GM19438 (cell line): ENCODE results near the gene DZIP1L.

ENCODE experiments used
- ATAC-seq: cut with Tn5 transposase; IDR thresholded peaks from one replicate; pipeline ENCODE4 v1.9.1; 2021; ENCODE audit warnings: low read depth; ENCODE audit not compliant: unreplicated experiment

Gene DZIP1L

DNA sequence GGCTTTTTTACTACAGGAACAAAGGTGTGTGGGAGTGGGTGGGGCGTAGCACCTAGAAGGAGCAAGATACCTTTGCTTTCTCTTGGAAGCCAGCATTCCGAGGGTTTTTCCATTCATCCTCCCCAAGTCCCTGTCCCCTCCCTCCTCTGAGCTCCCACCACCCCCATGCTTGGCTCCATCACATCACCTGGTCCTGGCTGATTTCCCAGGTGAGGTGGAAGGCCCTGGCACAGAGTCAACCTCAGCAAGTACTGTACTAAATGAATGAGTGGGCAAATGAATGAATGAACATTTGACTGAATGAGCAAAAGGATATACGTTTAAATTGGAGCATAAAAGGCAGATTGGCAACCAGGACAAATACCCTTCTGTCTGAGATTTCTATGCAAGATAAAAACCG is 45.4 kb downstream of the DZIP1L start:
- no peak for ATAC-seq

DNA sequence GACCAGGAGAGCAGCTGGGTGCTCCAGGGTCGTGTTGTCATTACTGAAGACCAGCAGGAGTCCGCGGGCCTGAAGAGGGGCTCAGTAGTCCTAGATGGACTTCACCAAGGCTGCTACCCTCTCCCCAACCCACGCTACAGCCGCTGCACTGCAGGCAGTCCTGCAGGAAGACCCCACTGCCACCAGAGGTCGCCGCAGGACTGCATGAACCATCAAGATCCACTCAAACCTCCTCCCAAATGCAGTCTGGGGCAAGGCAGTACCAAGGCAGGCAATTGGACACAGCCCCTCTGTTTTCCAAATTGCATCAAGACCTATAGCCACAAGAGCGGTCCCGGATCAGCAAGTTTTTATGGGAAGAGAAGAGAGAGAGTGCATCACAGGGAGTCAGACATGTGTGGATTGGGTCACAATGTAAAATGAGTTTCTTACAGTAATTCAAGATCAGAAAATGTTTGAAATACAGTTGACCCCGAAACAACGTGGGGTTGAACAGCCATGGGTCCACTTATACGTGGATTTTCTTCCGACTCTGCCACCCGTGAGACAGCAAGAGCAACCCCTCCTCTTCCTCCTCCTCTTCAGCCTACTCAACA is 46.7 kb downstream of the DZIP1L start:
- ATAC-seq, result peak; percentile 75

DNA sequence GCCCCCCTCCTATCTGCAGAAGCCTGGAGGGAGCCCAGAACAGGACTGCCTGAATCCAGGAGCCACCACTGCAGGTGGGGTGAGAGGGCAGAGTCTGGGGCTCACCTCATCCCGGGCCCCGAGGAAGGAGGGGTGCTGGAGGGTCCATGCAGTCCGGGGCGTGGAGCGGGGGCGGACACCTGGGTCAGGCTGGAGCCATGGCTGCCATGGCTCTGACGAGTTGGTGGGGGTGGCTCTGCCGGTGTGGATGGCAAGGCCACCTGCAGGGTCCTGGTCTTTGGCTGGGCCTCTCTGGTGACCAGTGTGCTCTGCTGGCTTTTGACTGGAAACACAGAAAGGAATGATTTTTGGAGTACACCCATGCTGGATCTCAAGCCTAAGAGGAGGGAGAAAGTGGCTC is 47.4 kb downstream of the DZIP1L start:
- no peak for ATAC-seq

DNA sequence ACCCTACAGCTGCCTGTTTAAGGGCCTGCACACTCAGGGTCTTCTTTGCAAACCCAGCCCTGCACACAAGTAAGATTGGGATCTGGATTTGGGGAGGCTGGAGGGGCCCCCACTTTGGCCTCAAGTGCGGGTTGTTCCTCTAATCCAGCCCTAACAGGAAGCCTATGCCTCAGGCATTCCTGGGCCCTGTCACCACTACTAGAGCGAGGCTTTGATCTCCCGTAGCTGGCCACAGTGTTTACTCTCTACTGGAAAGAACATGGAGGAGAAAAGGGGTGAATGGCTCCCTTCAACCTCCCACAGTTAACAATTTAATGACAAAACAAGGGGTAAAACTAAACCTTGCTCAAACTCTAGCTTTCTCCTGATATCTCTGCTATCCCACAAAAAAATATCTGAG is 48.4 kb downstream of the DZIP1L start:
- ATAC-seq, result peak; percentile 7

DNA sequence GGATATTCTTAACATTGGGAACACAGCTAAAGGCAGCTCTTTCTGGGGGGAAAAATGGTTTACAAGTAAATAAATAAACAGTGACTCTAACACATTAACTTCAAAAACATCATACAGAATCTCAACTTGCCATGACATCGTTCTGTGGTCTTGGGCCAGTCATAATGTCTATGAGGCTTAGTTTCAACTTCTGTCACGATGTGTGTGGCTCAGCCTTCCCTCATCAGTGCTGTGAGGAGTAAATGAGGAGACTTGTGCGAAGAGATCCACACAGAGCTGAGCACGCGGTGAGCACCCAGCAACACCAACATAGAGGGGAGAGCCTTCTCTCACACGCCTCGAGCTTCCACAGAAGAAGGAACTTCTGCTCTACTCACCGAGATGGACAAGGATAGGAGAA is 49.0 kb downstream of the DZIP1L start:
- ATAC-seq, result peak; percentile 70

DNA sequence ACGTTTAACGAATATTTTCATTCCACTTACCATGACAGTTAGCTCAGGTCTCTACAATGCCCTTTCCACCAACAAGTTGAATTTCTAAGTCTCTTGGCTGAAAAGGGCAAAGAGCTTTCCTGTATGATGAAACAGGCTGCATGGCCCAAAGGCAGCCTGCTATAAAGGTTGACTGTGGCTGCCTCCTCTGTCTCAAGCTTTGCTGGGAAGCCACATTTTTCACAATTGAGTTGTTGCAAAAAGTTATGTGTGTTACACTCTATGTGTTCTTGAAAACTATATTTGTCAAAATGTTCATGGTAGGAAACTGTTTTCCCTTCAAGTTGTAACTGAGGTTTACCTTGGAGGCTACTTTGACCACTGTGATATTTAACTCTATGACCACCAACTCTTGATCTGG is 49.5 kb downstream of the DZIP1L start:
- ATAC-seq, result no peak

DNA sequence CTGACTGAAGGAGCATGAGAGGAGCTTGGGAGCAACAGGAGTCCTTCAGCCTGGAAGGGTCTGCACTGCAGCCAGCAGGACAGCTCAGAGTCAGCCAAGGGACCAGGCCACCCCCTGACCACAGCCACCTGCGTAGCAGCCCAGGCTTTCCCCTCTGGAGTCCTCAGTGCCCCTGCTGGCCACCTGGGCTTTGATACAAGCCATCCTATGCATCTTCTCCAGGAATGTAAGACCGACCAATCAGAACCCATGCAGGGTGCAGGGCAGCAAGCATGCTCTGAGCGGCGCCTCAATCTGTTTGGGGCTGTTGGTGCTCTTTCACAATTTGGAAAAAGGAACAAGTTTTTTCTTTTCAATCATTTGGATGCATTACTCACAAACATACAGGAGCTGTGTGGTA is 52.0 kb downstream of the DZIP1L start:
- ATAC-seq, result no peak

DNA sequence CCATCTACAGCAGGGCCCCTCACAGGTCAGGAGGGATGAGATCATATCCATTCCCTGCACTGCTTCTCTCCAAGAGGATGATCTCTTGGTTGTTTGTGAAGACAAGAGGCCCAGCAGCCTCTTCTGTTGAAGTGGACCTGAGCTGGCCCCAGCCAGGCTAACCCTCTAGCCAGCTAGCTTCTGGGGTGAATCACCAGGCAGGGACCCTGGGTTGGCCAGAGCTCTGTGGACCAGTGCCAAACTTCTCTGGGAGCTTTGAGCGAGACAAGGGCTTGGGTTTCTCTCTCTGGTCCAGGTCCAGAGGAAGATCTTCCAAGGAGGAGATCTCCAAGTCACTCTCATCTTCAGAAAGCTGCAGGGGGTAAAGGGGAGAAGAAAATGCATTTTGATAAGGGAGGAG is 52.8 kb downstream of the DZIP1L start:
- no peak for ATAC-seq

DNA sequence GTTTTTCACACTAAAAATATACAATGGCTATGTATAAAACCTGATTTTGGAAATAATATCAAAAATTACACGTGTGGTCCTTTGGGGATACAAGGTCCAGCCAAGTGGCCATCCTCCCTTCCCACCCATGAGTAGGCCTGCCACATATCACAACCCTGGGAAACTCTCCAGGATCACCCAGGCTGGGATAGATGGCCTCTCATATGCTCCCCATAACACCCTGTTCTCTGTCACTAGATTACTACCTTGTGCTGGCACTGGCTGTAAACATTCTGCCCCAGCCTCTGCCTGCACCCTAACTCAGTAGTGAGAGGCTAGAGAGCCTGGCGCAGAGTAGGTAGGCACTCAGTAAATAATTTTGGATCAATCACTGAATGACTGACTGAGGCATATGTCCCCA is 53.4 kb downstream of the DZIP1L start:
- ATAC-seq, result no peak

DNA sequence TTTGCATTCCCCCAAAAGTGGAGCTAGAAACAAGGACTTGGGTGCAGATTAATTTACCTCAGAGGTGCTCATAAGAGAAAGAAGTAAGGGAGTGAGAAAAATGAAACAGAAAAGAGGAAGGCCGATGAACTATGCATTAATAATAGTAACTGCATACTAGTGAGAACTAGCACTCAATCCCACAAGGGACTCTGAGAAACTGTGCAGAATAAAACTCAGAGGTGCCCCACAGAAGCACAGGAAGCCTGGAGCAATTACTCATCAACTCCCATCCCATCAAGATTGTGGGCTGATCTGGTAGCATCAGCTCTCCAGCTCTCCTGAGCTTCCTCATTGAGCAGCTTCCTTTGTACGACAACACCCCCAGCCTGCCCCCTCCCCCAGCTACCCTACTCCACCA is 54.6 kb downstream of the DZIP1L start:
- ATAC-seq, result peak; percentile 42

DNA sequence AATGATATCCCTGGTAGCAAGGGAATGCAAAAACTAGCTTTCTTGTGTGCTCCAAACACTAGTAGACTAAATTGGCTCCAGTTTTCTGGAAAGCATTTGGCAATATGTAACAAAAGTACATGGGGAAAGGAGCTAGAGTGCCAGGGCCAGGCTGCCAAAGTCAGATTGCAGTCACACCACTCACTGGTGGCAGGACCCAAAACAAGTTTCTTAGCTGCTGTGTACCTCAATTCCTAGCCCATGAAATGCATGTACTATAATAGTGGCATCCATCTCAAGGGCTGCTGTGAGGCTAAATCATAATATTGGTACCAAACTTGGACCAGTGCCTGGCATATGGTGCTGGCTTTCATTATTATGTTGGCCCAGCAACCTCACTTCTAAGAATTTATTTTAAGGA is 56.1 kb downstream of the DZIP1L start:
- ATAC-seq, result no peak

DNA sequence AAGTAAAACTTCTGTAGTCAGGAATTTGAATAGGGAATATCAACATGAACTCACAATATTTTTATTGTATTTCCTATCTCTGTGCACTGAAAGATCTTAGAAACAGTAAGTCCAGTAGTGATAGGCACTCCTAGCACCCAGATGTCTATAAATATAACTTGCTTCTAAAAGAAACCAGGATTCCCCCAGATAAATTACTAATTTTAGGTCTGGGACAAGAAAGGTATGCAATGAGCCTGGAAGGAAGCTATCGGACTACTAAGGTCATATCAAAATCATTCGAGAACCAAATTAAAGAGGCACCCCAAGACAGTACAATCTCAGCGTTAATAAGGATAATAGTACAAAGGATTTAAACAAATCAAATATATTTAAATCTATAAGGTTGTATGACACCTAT is 58.0 kb downstream of the DZIP1L start:
- no peak for ATAC-seq

DNA sequence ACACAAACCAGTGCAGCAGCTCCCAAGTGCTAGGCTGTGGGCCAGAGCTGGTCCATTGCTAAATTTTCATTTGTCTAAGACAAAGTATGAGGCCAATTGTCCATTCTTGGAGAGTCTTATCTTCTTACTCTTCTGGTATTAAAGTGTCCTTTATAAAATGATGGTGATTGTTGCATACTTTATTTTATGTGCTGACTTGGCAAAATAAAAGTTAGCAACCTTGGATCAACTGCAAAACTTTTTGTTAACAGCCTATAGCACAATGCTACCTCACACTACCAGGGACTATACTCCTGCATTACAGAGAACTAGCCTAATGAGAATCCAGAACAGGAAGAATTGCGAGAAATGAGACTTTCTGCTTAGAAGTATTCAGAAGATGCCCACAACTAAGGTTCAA is 61.4 kb downstream of the DZIP1L start:
- ATAC-seq, result no peak

DNA sequence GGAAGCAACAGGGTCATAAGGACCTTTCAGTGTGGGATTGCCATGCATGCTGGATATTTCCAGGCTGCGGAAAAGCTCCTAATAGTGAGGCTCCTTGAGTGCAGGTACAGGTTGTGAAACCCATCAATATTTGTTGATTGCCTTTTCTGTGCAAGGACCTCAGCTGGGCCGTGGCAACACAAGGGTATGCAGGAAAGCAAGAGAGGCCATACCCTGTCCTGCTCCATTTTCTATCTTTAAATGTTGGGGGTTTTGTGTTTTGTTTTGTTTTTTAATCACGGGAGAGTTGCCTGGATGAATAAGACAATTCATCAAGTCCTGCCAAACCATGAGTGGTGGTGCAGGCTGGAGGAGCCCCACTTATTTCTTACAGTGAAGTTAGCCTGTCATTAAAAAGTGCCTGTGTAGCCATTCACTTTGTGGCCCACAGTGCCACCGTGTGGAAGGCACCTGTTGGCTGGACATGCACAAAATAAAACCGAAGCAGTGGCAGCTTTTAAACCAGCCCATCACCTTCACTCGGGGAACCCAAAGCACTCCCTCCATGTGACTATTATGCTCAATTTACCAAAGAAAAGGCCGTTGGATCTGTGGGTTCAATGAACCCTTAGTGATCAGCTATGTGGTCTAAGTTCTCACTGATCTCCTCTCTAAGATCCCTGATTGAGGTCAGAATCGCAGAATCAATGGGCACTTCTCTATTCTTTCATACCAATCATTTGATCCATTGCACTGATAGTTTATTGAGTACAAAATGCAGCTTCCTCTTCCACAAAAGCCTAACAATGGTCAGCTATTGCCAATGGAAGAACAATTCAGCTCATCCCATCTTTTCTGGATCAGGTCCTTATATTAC is 63.2 kb downstream of the DZIP1L start:
- ATAC-seq, result peak; percentile 79

DNA sequence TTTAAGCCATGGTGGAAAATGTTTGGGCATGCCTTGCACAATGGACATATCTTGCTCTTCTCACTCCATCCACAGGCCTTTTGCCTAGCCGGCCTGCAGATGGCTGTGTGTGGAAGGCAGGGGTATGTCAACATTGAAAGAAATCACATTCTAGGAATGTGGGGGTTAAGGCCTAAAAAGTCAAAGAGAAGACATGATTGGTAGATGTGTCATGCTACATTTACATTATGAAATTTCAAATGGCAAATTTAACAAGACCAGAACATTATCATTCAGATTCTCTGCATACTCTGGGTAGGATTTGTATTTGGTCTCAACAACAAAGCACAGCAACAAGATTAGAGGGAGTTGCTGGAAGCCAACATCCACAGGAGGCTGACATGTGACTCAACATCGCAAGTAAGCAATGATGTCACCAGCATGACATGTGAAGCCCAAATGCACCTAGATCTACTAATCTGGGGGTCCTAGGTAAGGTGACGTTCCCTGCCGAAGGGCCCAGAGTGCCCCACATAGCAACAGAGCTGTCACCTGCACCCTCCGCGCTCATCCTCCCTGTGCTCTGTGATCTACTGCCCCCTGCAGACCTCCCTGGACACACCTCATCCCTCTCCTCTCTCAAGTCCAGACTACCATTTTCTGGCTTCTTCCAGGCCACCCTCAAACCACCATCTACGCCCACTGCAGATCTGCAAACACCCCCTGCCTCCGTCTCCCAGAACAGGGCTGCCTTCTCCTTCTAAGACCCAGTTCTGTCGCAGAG is 66.1 kb downstream of the DZIP1L start:
- ATAC-seq, result no peak

DNA sequence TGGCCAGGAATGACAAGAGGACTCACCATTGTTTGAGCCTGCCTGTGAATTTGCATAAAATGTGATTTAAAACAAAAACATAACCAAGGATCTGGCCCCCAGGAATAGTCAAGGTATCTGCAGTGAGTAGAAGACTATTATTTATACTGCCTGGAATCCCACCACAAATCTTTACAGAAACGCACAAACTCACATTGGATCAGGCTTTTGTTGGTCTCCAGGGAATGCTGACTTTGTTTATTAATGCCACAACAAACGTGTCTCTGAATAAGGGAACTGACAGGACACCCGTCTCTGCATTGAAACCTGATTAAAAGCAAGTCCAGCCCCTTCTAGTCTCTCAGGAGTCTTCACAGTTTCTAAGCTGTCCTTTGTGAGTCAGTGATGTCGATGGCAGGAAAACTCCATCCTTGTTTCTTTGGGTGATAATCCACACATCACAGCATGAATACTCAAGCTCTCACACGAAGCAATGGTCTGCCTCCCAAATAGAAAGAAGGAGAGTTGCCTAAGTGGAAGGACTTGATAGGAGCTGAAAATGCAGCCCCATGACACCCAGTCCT is 67.7 kb downstream of the DZIP1L start:
- no peak for ATAC-seq

DNA sequence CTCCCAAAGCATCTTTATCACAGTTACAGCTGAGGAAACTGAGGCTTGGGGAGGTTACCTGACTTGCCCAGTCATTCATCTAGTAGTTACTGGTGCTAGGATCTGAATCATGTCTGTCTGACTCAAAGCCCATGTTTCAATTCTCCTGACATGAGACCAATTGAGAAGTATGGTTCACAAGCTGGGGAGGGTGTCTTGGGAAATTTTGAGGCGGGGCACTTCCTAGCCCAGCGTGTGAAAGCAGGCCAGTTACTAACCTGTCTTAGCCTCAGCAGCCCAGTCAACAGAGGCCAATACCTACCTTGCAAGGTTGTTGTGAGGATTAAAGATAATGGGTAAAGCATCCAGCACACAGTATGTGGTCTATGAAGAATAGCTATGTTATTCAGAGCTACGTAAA is 68.5 kb downstream of the DZIP1L start:
- no peak for ATAC-seq

DNA sequence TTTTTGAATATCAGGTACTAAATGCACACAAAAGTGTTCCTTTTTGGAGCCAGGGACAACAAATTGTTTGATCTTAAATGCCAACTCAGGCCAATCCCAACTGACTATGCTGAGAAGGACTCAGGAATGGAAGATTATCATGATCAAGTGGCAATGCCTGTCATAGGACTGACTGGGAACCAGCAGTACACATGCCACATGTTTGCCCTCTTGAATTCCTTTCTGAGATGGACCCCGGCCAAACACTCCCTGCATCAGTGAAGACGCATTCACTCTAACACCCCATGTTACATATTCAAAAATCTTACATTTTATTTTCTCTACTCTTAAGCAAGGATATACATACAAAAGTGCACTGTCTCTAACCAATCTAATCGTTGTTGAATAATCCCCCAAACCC is 69.3 kb downstream of the DZIP1L start:
- no peak for ATAC-seq

DNA sequence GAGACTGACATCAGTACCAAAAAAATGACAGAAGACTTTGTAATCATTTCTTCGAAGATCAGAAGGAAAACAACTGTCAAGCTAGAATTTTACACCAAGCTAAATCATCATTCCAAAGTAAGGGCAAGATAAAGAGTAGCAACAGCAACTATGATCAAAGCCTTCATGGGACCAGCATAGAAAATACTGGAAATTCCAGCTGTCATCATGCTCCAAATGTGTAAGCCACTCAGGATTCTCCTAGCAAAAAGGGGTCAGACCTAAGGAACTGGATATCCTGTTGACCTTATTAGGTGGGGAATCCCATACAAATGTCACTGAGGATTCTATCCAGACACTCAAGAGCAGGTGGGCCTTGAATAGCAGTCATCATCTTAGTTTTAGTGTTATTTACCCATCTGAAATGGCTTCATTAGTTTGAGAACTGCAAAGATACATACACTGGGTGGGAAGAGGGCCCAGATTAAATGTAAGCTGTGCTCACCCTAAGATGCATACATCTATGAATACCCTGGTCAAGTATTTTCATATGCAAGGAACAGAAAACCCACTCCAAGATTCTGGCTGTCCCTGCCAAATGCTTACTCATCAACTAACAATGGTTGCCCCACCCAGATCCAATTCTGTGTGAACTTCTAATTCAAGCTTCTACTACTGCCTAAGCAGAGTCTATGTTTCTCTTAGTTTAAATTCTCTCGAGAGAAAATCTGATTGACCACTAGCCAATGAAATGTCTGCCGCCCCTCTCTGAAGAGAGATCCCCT is 72.0 kb downstream of the DZIP1L start:
- ATAC-seq, result no peak

DNA sequence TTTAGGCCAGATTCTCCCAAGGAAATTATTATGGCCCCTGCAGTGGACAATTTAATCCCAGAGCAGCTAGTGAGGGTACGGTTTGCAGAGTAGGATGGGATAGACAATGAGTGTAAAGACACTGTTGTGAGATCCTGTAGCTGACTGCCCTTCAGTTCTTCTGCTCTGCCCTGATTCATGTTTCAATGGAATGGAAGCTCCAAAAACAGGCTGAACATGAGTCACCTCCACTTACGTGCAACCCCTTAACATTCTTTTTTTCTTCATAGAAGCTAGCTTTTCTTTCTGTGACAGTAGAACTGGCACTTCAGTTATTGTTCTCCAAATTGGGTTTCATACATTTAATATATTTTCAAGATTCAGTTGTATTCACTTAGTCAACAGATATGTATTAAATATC is 73.4 kb downstream of the DZIP1L start:
- no peak for ATAC-seq
